ENCODE measurements around the gene FITM2.

- TF ChIP-seq POLR2A (IDR thresholded peaks at IDR 0.05; ENCODE audit: low read length) (no peak), GATA1 (IDR thresholded peaks at IDR 0.05; ENCODE audit: low read depth, low read length) (no peak)
These were observed 20.2 kb upstream of the FITM2 start for GRCh38 chr20:44331201-44331600.

Data from erythroblast (primary cell).